Ishikawa (cell line): ENCODE results near the gene HIBADH.

Experiments used
- CEBPB ChIP-seq: IDR thresholded peaks from 2 replicates; pipeline ENCODE4 v1.6.1; 2012
- CREB1 ChIP-seq: IDR thresholded peaks from 2 replicates; pipeline ENCODE4 v1.6.1; 2012; ENCODE audit warnings: low read depth
- EGR1 ChIP-seq: IDR thresholded peaks from 2 replicates; pipeline ENCODE4 v1.6.1; 2012
- EP300 ChIP-seq: IDR thresholded peaks from 2 replicates; pipeline ENCODE4 v1.6.1; 2012; ENCODE audit warnings: borderline replicate concordance
- FOXM1 ChIP-seq: IDR thresholded peaks from 2 replicates; pipeline ENCODE4 v1.6.1; 2012; ENCODE audit warnings: low read depth, borderline replicate concordance
- MAX ChIP-seq: IDR thresholded peaks from 2 replicates; pipeline ENCODE4 v1.6.1; 2012
- NFIC ChIP-seq: IDR thresholded peaks from 2 replicates; pipeline ENCODE4 v1.6.1; 2012
- RAD21 ChIP-seq: IDR thresholded peaks from 2 replicates; pipeline ENCODE4 v1.6.1; 2012; ENCODE audit warnings: low read depth
- REST ChIP-seq: IDR thresholded peaks from 2 replicates; pipeline ENCODE4 v1.6.1; 2012; ENCODE audit warnings: low read depth, mild to moderate bottlenecking
- TAF1 ChIP-seq: IDR thresholded peaks from 2 replicates; pipeline ENCODE4 v1.6.1; 2012; ENCODE audit warnings: low read depth, mild to moderate bottlenecking
- TCF12 ChIP-seq: IDR thresholded peaks from 2 replicates; pipeline ENCODE4 v1.6.1; 2012; ENCODE audit warnings: low read depth
- TEAD4 ChIP-seq: IDR thresholded peaks from 2 replicates; pipeline ENCODE4 v1.6.1; 2012
- USF1 ChIP-seq: IDR thresholded peaks from 2 replicates; pipeline ENCODE4 v1.6.1; 2012
- YY1 ChIP-seq: IDR thresholded peaks from 2 replicates; pipeline ENCODE4 v1.6.1; 2012; ENCODE audit warnings: low read depth
- ZBTB7A ChIP-seq: IDR thresholded peaks from 2 replicates; pipeline ENCODE4 v1.6.1; 2012; ENCODE audit warnings: low read depth

HIBADH gene

GRCh38 chr7:27551803-27552400 is 110.8 kb downstream of the HIBADH start:
- TF ChIP-seq CREB1 (no peak), TEAD4 (no peak), EP300 (no peak), REST (no peak), EGR1 (no peak), MAX (no peak), ZBTB7A (no peak), TAF1 (no peak), YY1 (no peak), USF1 (no peak), NFIC (no peak), CEBPB (no peak), TCF12 (no peak), RAD21 (no peak), FOXM1 (no peak)

- TF ChIP-seq ZBTB7A (no peak), USF1 (no peak), CREB1 (no peak), EP300 (no peak), RAD21 (no peak), CEBPB (no peak), REST (no peak), NFIC (no peak), FOXM1 (no peak), TEAD4 (no peak), TCF12 (no peak), MAX (no peak), YY1 (no peak), EGR1 (no peak), TAF1 (no peak)
These were observed 113.1 kb downstream of the HIBADH start for GRCh38 chr7:27549606-27550005.

- TF ChIP-seq CEBPB (no peak), REST (no peak)
These were observed 114.4 kb downstream of the HIBADH start for GRCh38 chr7:27548304-27548703.

GRCh38 chr7:27547401-27547800 is 115.3 kb downstream of the HIBADH start:
- TF ChIP-seq YY1: no peak
- TF ChIP-seq CREB1: no peak
- no peak for TF ChIP-seq ZBTB7A
- no peak for TF ChIP-seq TAF1
- no peak for TF ChIP-seq RAD21
- TF ChIP-seq EGR1: no peak
- no peak for TF ChIP-seq FOXM1

GRCh38 chr7:27546610-27547009 is 116.1 kb downstream of the HIBADH start:
- no peak for TF ChIP-seq RAD21

- TF ChIP-seq TAF1: no peak
- no peak for TF ChIP-seq USF1
- TF ChIP-seq NFIC: no peak
- TF ChIP-seq REST: no peak
- TF ChIP-seq YY1: no peak
- no peak for TF ChIP-seq RAD21
- TF ChIP-seq EGR1: no peak
- no peak for TF ChIP-seq ZBTB7A
- TF ChIP-seq FOXM1: no peak
- TF ChIP-seq CREB1: no peak
- TF ChIP-seq TCF12: no peak
- TF ChIP-seq MAX: no peak
- TF ChIP-seq EP300: no peak
- no peak for TF ChIP-seq CEBPB
- TF ChIP-seq TEAD4: no peak
These were observed 126.9 kb downstream of the HIBADH start for GRCh38 chr7:27535795-27536194.
